GM21381 (cell line): ENCODE results near the gene NIP7.

Experiments
- ATAC-seq: cut with Tn5 transposase; IDR thresholded peaks from one replicate; pipeline ENCODE4 v1.9.1; 2021; ENCODE audit warnings: mild to moderate bottlenecking, moderate library complexity; ENCODE audit not compliant: unreplicated experiment

The NIP7 gene

GRCh38 chr16:69381231-69381630, 41.7 kb downstream of the NIP7 start:
- no peak for ATAC-seq

- ATAC-seq, result no peak
Measured at GRCh38 chr16:69382421-69382820, 42.8 kb downstream of the NIP7 start.

GRCh38 chr16:69384974-69385373, 45.4 kb downstream of the NIP7 start:
- ATAC-seq, result no peak

- ATAC-seq, result no peak
Measured at GRCh38 chr16:69386596-69386995, 47.0 kb downstream of the NIP7 start.
